GM21447 (cell line): ENCODE measurements around the gene IFITM2.
A peak's percentile ranks its signal among the peaks of the same experiment; 100 is the strongest.
"Not testable (repeated sequence)": the region's sequence is repeated elsewhere in the genome, so short reads cannot be mapped to it uniquely, and the experiment has no call there.

Experiments used
- ATAC-seq: cut with Tn5 transposase; IDR thresholded peaks from one replicate; pipeline ENCODE4 v1.9.1; 2021; ENCODE audit not compliant: unreplicated experiment

The IFITM2 gene

GRCh38 chr11:307766-308708 is at the start of gene IFITM2:
Gene IFITM2, plus strand, starts transcription at chr11:307816. Its CDS starts 377 bp downstream, at chr11:308193.
- ATAC-seq = not testable (repeated sequence)

- ATAC-seq = no peak
Observed at GRCh38 chr11:259413-259812, 48.2 kb upstream of the IFITM2 start.

- no peak for ATAC-seq
Observed at GRCh38 chr11:261624-262023, 46.0 kb upstream of the IFITM2 start.

DNA sequence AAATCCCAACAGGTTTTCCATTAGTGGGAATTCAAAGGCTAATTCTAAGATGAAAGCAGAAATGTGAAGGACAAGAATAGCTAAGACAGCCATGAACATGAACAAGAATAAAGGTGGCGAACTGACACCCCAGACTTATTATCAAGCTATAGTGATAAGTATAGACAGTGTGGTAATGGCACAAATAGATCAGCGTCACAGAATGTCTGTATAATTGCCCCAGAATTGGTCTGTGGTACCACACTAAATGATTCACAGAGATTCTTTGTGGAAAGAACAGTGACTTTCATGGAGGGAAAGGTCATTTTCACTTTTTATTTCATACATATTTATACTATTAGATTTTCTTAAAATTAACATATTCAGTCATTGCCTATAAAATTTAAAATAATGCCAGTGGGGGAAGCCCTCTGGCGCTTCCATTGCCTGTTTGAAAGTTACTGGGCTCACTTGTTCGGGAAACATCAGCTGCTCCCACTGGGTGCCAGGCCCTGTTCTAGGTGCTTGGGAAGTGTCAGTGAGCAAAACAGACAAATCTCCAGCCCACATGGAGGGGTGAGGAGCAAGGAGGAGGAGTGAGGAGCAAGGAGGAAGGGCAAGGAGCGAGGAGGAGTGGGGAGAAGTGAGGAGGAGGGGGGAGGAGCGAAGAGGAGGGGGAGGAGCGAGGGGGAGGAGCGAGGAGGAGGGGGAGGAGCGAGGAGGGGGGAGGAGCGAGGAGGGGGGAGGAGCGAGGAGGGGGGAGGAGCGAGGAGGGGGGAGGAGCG is 40.8 kb upstream of the IFITM2 start:
- no peak for ATAC-seq

DNA sequence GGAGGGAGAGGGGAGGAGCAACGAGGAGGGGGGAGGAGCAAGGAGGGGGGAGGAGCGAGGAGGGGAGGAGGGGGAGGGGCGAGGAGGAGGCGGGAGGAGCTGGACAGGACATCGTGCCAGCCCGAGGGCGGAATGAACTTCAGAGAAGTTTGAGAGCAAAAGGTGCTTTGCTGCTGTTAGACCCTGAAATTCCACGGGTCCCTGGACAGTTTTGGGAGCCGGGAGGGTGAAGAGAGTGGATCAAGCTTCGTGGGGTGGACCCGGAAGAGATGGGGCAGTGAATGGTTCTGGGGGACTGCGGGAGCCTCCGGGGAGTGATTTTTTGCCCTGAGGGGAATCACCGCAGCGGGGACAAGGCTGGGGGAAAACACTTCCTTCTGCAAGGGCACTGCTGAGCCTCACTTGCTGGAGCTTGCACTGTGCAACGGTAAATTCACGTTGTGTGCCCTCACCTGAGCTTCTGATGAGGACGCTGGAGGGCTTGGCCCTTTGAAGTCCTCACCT is 40.1 kb upstream of the IFITM2 start:
- no peak for ATAC-seq

GRCh38 chr11:268716-269145 is 38.9 kb upstream of the IFITM2 start:
- ATAC-seq = peak; percentile 44

DNA sequence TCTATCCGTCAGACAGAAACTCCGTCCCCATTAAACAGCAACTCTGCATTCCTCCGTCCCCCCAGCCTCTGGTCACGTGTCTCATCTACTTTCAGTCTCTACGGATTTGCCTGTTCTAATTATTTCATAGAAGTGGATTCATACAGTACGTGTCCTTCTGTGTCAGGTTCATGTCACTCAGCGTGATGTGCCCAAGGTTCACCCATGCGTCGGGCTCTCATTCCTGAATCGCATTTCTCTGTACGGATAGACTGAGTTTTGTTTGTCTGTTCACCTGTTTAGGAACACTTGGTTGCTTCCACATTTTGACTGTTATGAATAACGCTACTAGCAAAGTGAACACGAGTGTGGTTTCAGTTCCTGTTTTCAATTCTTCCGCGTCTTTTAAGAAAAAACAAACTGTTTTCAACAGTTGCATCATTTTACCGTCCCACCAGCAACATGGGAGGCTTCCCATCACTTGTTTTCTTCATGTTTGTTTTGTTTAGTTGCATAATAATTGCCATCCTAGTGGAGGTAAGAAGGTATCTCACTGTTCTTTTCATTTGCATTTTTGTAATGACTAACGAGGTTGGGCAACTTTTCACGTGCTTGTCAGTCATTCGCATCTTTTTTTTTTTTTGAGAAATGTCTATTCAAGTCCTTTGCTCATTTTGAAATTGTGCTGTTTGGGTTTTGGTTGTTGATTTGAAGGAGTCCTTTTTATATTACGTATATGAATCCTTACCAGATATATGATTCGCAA is 38.3 kb upstream of the IFITM2 start:
- ATAC-seq = peak; percentile 66

GRCh38 chr11:270451-271318 is 36.9 kb upstream of the IFITM2 start:
- ATAC-seq = no peak

GRCh38 chr11:271319-271715 is 36.3 kb upstream of the IFITM2 start:
- ATAC-seq = no peak

DNA sequence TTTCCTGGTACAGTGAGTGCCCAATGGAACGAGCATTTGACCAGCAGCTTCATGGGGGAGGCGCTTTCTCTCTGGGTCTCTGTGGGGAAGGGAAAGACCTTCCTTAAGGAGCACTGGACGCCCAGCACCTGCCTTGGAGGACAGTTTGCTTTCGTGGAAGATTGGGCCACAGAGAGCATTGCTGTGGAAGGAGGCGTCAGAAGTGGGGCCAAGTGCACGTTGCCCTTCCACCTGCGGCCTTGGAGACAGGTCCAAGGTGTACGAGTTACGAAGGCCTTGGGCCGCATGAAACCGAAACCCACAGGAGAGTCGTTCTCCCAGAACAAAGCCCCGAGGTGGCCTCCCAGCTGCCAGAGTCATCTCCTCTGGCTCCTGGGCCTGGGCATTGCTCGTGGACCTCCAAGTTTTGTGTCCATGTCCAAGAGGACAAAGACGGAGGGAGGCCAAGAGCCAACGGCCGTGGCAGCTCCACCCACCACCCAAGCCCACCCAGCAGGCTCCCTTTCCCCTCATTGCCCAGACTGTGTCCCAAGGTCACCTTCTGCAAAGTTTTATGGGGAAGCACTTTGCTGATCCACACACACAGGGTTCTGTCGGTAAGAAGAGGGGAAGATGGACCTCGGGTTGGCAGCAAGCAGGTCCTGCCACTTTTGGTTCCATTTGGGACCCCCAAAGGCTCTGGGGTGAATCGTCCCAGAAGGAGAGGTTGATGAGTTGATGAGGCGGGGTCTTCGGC is 35.3 kb upstream of the IFITM2 start:
- no peak for ATAC-seq

GRCh38 chr11:272931-273198 is 34.8 kb upstream of the IFITM2 start:
- no peak for ATAC-seq

- no peak for ATAC-seq
Observed at GRCh38 chr11:276219-276618, 31.4 kb upstream of the IFITM2 start.

- ATAC-seq = no peak
Observed at GRCh38 chr11:278001-278951, 29.3 kb upstream of the IFITM2 start, which contains the start of gene NLRP6. Gene NLRP6, plus strand, starts transcription at chr11:278407. Its CDS starts 163 bp downstream, at chr11:278570.

GRCh38 chr11:279040-279965 is 28.3 kb upstream of the IFITM2 start:
- no peak for ATAC-seq

- no peak for ATAC-seq
Observed at GRCh38 chr11:279966-280705, 27.5 kb upstream of the IFITM2 start.

- no peak for ATAC-seq
Observed at GRCh38 chr11:280706-281485, 26.7 kb upstream of the IFITM2 start.
